Measurements from ENCODE around the gene JAG2.

DNA sequence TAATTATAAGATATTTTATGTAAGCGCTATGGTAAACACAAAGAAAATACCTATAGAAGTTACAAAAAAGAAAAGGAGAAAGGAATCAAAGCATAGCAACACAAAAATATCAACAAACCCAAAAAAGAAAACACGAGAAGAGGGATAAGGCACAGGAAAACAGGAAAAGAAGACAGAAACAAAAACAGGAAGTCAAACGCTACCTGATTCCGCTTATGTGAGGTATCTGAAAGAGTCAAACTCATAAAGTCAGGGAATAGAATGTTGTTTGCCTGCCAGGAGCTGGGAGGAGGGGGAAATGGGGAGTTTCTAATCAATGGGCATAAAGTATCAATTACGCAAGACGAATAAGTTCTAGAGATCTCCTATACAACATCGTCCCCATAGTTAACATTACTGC is 63.4 kb downstream of the JAG2 start:
- TF ChIP-seq CTCF (IDR thresholded peaks at IDR 0.05) (no peak), FOXP4 (CRISPR knock-in tag; IDR thresholded peaks at IDR 0.05) (no peak), CREB1 (CRISPR knock-in tag; IDR thresholded peaks at IDR 0.05) (no peak)

All from WTC11 (cell line).